ENCODE data around the gene NSL1. TPM values are rescaled to one million over a fixed set of nuclear protein-coding genes. Genes with fewer than 3 reads are reported as not detected.

The NSL1 gene
- total RNA-seq, 1 donor from 2014 or later, result 92.3 TPM

DNA sequence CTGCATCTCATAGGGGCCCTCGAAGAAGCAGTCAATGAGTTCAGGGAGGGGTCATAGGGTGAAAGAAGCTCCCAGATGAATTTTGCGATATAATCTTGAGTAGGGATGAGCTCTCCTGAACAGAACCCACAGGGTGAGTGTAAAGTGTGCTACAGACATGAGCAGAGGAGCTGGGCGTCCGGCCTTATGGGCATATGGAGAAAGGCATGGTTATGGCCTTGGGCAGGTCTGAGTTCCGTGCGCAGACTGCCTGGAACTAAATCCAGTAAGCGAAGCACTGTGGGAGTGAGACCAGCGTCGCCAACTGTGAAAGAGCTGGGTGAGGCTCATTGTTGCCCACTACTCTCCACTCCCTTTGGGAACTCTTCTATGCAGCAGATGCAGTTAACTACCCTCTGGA is 28.7 kb downstream of the NSL1 start:
- intact Hi-C loops (cut with DNase I), result no loop called here
- TF ChIP-seq POLR2A (IDR thresholded peaks at IDR 0.05), result no peak
- Histone ChIP-seq H3K36me3 (peaks cover 0 to 10% of the 10 kb centered on the region in 2 donors), H3K9me3 (no peaks in the 10 kb centered on the region), H3K27ac (no peak overlapping the region), H3K4me3 (no peak overlapping the region), H3K4me1 (no peaks in the 10 kb centered on the region), H3K27me3 (no peaks in the 10 kb centered on the region)
- no peak for DNase-seq (ENCODE audit: extremely low spot score in 2 of 2)

DNA sequence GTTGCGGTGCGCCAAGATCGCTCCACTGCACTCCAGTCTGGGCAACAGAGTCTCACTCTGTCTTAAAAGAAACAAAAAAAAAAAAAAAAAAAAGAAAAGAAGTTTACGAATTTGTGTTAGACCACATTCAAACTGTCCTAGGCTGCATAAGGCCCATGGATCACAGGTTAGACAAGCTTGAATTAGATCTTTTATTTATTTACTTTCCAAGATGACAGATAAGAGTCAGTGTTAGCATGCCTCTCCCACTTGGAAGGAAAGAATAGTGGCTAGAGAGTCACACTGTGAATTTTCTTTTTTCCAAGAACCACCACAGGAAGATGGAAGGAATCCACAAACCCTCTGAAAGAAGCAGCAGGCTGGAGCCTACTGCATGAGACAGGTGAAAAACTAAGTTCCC is 29.3 kb downstream of the NSL1 start:
- Histone ChIP-seq H3K27me3 (no peaks in the 10 kb centered on the region), H3K9me3 (no peaks in the 10 kb centered on the region), H3K4me3 (no peak overlapping the region), H3K4me1 (no peaks in the 10 kb centered on the region), H3K36me3 (peaks cover 0 to 8% of the 10 kb centered on the region in 2 donors), H3K27ac (no peak overlapping the region)
- DNase-seq (ENCODE audit: extremely low spot score in 2 of 2), result no peak
- intact Hi-C loops (cut with DNase I), result no loop called here
- no peak for TF ChIP-seq POLR2A (IDR thresholded peaks at IDR 0.05)
- TF ChIP-seq POLR2AphosphoS5 (IDR thresholded peaks at IDR 0.05; ENCODE audit: insufficient read depth in 1 of 2, low read depth in 1 of 2), result no peak
- TF ChIP-seq, protein P1, sequence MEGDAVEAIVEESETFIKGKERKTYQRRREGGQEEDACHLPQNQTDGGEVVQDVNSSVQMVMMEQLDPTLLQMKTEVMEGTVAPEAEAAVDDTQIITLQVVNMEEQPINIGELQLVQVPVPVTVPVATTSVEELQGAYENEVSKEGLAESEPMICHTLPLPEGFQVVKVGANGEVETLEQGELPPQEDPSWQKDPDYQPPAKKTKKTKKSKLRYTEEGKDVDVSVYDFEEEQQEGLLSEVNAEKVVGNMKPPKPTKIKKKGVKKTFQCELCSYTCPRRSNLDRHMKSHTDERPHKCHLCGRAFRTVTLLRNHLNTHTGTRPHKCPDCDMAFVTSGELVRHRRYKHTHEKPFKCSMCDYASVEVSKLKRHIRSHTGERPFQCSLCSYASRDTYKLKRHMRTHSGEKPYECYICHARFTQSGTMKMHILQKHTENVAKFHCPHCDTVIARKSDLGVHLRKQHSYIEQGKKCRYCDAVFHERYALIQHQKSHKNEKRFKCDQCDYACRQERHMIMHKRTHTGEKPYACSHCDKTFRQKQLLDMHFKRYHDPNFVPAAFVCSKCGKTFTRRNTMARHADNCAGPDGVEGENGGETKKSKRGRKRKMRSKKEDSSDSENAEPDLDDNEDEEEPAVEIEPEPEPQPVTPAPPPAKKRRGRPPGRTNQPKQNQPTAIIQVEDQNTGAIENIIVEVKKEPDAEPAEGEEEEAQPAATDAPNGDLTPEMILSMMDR (IDR thresholded peaks at IDR 0.05), result no peak

DNA sequence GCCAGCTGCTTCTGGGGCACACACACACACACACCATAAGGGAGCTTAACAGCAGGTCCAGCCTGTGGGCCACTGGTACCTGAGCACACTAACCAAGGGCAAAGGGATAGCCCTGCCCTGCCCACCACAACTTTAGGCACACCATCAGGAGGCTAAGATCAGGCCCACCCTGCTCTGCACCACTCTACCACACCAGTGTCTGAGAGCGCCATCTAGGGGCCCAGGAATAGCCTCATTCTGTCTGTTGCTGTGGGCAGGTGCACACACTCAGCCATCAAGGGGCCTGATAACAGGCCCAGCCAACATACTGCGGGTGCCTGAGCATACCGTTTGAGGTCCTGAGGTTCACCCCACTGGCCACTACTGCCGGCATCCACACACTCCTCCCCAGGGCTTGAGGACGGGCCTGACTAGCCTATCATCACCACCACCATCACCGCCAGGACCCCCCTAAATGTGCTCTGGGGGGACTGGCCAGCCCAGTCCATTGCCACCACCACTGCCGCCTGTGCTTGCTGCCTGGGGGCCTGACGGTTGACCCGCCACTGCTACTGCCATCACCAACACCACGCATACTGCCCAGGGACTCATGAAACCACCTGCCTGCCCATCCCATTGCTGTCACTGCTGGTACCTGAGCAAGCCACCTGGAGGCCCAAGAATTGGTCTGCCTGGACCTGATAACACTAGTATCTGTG is 31.3 kb downstream of the NSL1 start:
- TF ChIP-seq, protein P1 (IDR thresholded peaks at IDR 0.05), result no peak
- no peak for TF ChIP-seq POLR2AphosphoS5 (IDR thresholded peaks at IDR 0.05; ENCODE audit: insufficient read depth in 1 of 2, low read depth in 1 of 2)
- Histone ChIP-seq H3K9me3 (no peaks in the 10 kb centered on the region), H3K27ac (no peak overlapping the region), H3K27me3 (no peaks in the 10 kb centered on the region), H3K4me3 (no peak overlapping the region), H3K36me3 (peaks cover 0 to 8% of the 10 kb centered on the region in 2 donors), H3K4me1 (no peaks in the 10 kb centered on the region)
- intact Hi-C loops (cut with DNase I), result no loop called here
- DNase-seq (ENCODE audit: extremely low spot score in 2 of 2), result no peak

DNA sequence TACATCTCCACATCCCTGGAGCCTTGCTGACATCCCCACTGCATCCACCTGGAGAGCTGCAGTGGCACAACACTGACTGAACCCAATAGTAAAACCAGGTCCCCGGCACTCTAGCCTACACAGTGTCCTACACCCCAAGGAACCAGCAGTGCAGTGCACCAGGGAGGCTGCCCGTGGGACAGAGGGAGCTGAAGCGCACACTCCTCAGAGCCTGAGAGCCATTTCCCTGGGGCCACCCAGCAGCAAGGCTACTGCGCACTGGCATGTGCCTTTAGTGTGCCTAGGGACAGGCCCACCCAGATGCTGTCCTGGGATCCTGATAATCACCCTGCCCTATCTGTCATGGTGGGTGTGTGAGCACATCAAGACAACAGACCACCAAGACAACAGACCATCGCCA is 31.9 kb downstream of the NSL1 start:
- DNase-seq (ENCODE audit: extremely low spot score in 2 of 2), result no peak
- Histone ChIP-seq H3K9me3 (no peaks in the 10 kb centered on the region), H3K27ac (no peak overlapping the region), H3K4me3 (no peak overlapping the region), H3K27me3 (no peaks in the 10 kb centered on the region), H3K36me3 (peaks cover 0 to 8% of the 10 kb centered on the region in 2 donors), H3K4me1 (no peaks in the 10 kb centered on the region)
- no peak for TF ChIP-seq POLR2AphosphoS5 (IDR thresholded peaks at IDR 0.05; ENCODE audit: insufficient read depth in 1 of 2, low read depth in 1 of 2)
- TF ChIP-seq, protein P1 (IDR thresholded peaks at IDR 0.05), result no peak
- no peak for TF ChIP-seq POLR2A (IDR thresholded peaks at IDR 0.05)
- intact Hi-C loops (cut with DNase I), result no loop called here

DNA sequence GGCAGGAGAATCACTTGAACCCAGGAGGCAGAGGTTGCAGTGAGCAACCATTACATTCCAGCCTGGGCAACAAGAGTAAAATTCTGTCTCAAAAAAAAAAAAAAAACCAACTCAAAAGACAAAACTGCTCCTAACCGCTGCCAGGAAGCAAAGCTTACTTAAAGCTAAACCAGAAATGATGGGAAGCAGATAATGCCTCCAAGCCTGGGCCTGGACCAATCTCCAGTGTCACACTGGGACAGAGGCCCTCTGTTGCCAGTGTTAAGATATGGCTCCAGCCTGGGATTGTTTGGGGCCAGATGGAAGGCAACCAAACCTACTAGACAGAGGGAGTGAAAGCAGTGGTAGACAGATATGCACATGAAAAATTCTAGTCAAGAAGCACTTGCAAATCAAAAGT is 36.9 kb downstream of the NSL1 start:
- no peak overlapping the region for H3K27ac ChIP-seq

More for the DNA sequence above, 36.9 kb downstream of the NSL1 start:
- Histone ChIP-seq H3K4me3 (no peak overlapping the region), H3K27me3 (no peaks in the 10 kb centered on the region), H3K36me3 (no peaks in the 10 kb centered on the region), H3K4me1 (peaks cover 19% of the 10 kb centered on the region), H3K9me3 (no peaks in the 10 kb centered on the region)
- intact Hi-C loops (cut with DNase I), result no loop called here
- TF ChIP-seq, protein P1 (IDR thresholded peaks at IDR 0.05), result no peak
- TF ChIP-seq POLR2AphosphoS5 (IDR thresholded peaks at IDR 0.05; ENCODE audit: insufficient read depth in 1 of 2, low read depth in 1 of 2) (no peak), POLR2A (IDR thresholded peaks at IDR 0.05) (no peak)
- no peak for DNase-seq (ENCODE audit: extremely low spot score in 2 of 2)
